Astrocyte (in vitro differentiated cells and primary cell): ENCODE measurements around the gene CLTRN. TPM values are rescaled to one million over a fixed set of nuclear protein-coding genes. Genes with fewer than 3 reads are reported as not detected.
"Not testable (repeated sequence)": the region's sequence is repeated elsewhere in the genome, so short reads cannot be mapped to it uniquely, and the experiment has no call there.

Source experiments
- DNase-seq: peaks from one replicate; pipeline ENCODE4 v3.0.0-alpha.2; 2010; ENCODE audit warnings: low read depth
- FAIRE-seq: peaks from 2 replicates; lab custom pipeline; 2011; peaks lifted over from hg19 to GRCh38; lab: Jason Lieb, UNC
- H2AFZ ChIP-seq: 2 replicates; pipeline ENCODE4 v1.6.0; 2012; ENCODE audit warnings: low read depth, low read length, inconsistent platforms
- H3K27ac ChIP-seq: 2 replicates; pipeline ENCODE4 v1.5.1; 2011; ENCODE audit warnings: low read depth, low read length, inconsistent platforms
- H3K27me3 ChIP-seq: 2 replicates; pipeline ENCODE4 v1.6.0; 2011; ENCODE audit warnings: low read length, inconsistent platforms; ENCODE audit not compliant: insufficient read depth
- H3K36me3 ChIP-seq: 2 replicates; pipeline ENCODE4 v1.5.1; 2011; ENCODE audit warnings: low read length, inconsistent platforms; ENCODE audit not compliant: insufficient read depth
- H3K4me1 ChIP-seq: 2 replicates; pipeline ENCODE4 v1.5.1; 2011; ENCODE audit warnings: low read length, inconsistent platforms; ENCODE audit not compliant: insufficient read depth
- H3K4me2 ChIP-seq: 2 replicates; pipeline ENCODE4 v1.6.0; 2012; ENCODE audit warnings: low read length, inconsistent platforms
- H3K4me3 ChIP-seq: 2 replicates; pipeline ENCODE4 v1.5.1; 2011; ENCODE audit warnings: low read depth, mild to moderate bottlenecking, low read length, inconsistent platforms; ENCODE audit not compliant: insufficient read depth
- H3K79me2 ChIP-seq: 2 replicates; pipeline ENCODE4 v1.6.0; 2012; ENCODE audit warnings: mild to moderate bottlenecking, low read length, inconsistent platforms; ENCODE audit not compliant: insufficient read depth
- H3K9ac ChIP-seq: 2 replicates; pipeline ENCODE4 v1.6.0; 2012; ENCODE audit warnings: mild to moderate bottlenecking, low read length, inconsistent platforms
- H3K9me3 ChIP-seq: 2 replicates; pipeline ENCODE4 v1.5.1; 2012; ENCODE audit warnings: low read depth, mild to moderate bottlenecking, low read length, inconsistent platforms; ENCODE audit not compliant: insufficient read depth
- H4K20me1 ChIP-seq: 2 replicates; pipeline ENCODE4 v1.6.0; 2012; ENCODE audit warnings: low read length, inconsistent platforms; ENCODE audit not compliant: insufficient read depth
- H3K27ac Mint-ChIP-seq: one replicate; pipeline ENCODE4 v1.8.0; 2021; ENCODE audit warnings: mild to moderate bottlenecking, mixed read lengths; ENCODE audit not compliant: unreplicated experiment
- H3K27me3 Mint-ChIP-seq: one replicate; pipeline ENCODE4 v1.8.0; 2021; ENCODE audit warnings: low read depth, mixed read lengths; ENCODE audit not compliant: unreplicated experiment
- H3K36me3 Mint-ChIP-seq: one replicate; pipeline ENCODE4 v1.8.0; 2021; ENCODE audit warnings: low read depth, mixed read lengths; ENCODE audit not compliant: unreplicated experiment
- H3K4me1 Mint-ChIP-seq: one replicate; pipeline ENCODE4 v1.8.0; 2021; ENCODE audit warnings: low read depth, mixed read lengths; ENCODE audit not compliant: unreplicated experiment
- H3K4me3 Mint-ChIP-seq: one replicate; pipeline ENCODE4 v1.8.0; 2021; ENCODE audit warnings: mild to moderate bottlenecking, moderate library complexity, mixed read lengths; ENCODE audit not compliant: unreplicated experiment
- H3K9me3 Mint-ChIP-seq: one replicate; pipeline ENCODE4 v1.8.0; 2021; ENCODE audit warnings: mild to moderate bottlenecking, mixed read lengths; ENCODE audit not compliant: unreplicated experiment
- CTCF ChIP-seq: IDR thresholded peaks from 2 replicates; pipeline ENCODE4 v1.5.1; 2011; ENCODE audit warnings: low read depth, mild to moderate bottlenecking, inconsistent platforms, low read length, moderate library complexity; ENCODE audit not compliant: insufficient read depth
- EZH2 ChIP-seq: IDR thresholded peaks from 2 replicates; pipeline ENCODE4 v1.6.1; 2012; ENCODE audit warnings: mild to moderate bottlenecking, low read length, inconsistent platforms; ENCODE audit not compliant: insufficient read depth
- total RNA-seq: library from RNA; stranded (reverse); gene quantifications from 2 replicates; pipeline ENCODE4 v1.2.1, GENCODE V29; 2021

CLTRN gene
- total RNA-seq, 1 donor from 2014 or later: 1.2 TPM

DNA sequence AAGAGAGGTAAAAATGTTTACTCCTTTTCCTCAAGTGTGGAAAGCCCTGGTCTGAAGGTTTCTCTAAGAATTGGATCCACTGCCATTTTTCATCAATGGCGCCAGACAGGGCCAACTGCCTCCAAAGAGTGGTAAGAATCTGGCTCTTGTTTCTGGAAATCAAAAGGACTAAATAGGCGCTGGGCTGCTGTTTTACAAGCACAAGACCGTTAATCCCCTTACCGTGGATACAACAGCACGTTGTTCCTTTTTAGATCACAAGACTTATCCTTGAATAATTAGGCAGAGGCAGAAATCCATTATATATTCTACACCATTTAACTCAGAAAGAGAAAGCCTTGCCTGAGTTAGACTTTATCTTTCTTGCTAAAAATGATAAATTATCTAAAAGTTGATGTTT is 10.6 kb downstream of the CLTRN start:
- Histone ChIP-seq H4K20me1 (no peaks in the 10 kb centered on the region), H3K4me3 (no peak overlapping the region), H3K9ac (no peak overlapping the region), H3K36me3 (no peaks in the 10 kb centered on the region), H3K27me3 (no peaks in the 10 kb centered on the region), H3K9me3 (no peaks in the 10 kb centered on the region), H3K4me1 (no peaks in the 10 kb centered on the region), H3K4me2 (no peak overlapping the region), H3K27ac (no peak overlapping the region), H3K79me2 (no peaks in the 10 kb centered on the region), H2AFZ (no peak overlapping the region)
- DNase-seq (no peak), FAIRE-seq (no peak)
- Mint-ChIP-seq H3K36me3 (no peaks in the 10 kb centered on the region), H3K4me1 (no peaks in the 10 kb centered on the region), H3K27ac (no peak overlapping the region), H3K27me3 (peaks cover 2% of the 10 kb centered on the region), H3K4me3 (no peak overlapping the region), H3K9me3 (no peaks in the 10 kb centered on the region)
- TF ChIP-seq CTCF: no peak
- TF ChIP-seq EZH2: no peak

DNA sequence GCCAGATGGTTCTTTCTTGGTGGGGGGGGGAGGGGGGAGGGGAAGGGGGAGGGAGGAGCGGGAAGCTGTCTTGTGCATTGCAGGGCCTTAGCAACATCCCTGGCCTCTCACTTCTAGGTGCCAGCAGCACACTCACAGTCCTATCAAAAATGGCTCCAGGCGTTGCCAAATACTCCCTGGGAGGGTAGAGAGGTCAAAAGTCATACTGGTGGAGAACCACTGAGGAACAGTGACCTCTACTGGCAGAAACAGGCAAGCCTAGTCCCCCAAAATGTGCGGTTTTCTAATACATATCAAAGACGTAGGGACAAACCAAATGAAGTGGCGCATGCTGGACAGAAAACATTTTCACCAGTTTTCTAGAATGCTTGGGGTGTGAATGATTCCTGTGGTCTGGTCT is 17.1 kb downstream of the CLTRN start:
- not testable (repeated sequence) for H3K9me3 Mint-ChIP-seq, H3K9me3 ChIP-seq

DNA sequence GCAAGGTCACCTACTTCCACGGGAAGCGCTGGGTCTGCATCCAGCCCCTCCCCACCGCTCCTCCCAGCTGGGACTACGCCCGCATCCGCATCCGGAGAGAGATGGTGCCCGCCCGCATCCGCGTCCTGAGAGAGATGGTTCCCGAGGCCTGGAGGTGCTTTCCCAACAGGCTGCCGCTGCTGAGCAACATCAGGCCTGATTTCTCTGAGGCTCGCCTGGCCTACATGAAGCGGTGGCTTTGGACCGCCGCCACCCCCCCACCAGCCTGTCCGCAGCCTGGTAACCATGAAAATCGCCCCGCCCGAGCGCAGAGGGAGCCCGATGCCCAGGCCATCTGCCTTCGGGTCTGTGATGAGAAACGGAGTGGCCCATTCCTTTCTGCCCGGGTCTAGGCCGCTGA is 18.1 kb downstream of the CLTRN start:
- Histone ChIP-seq H3K4me2 (no peak overlapping the region), H3K4me3 (no peak overlapping the region), H3K27ac (no peak overlapping the region), H2AFZ (no peak overlapping the region), H4K20me1 (no peaks in the 10 kb centered on the region), H3K4me1 (no peaks in the 10 kb centered on the region), H3K27me3 (no peaks in the 10 kb centered on the region), H3K9ac (no peak overlapping the region), H3K36me3 (no peaks in the 10 kb centered on the region), H3K79me2 (no peaks in the 10 kb centered on the region), H3K9me3 (no peaks in the 10 kb centered on the region)
- FAIRE-seq (no peak), DNase-seq (no peak)
- Mint-ChIP-seq H3K36me3 (no peaks in the 10 kb centered on the region), H3K27me3 (no peaks in the 10 kb centered on the region), H3K4me3 (no peak overlapping the region), H3K4me1 (no peaks in the 10 kb centered on the region), H3K9me3 (no peaks in the 10 kb centered on the region), H3K27ac (no peak overlapping the region)
- TF ChIP-seq EZH2 (no peak), CTCF (no peak)

More for the DNA sequence above, 17.1 kb downstream of the CLTRN start:
- not testable (repeated sequence) for H2AFZ ChIP-seq, FAIRE-seq, H3K36me3 Mint-ChIP-seq, H3K4me2 ChIP-seq, H3K27ac ChIP-seq, H3K4me1 Mint-ChIP-seq, H3K9ac ChIP-seq, H3K79me2 ChIP-seq, H3K27ac Mint-ChIP-seq, H3K27me3 ChIP-seq, DNase-seq, H3K27me3 Mint-ChIP-seq, H3K4me1 ChIP-seq, H4K20me1 ChIP-seq, H3K4me3 ChIP-seq, H3K4me3 Mint-ChIP-seq, H3K36me3 ChIP-seq
